GM19035 (cell line): ENCODE measurements around the gene GET4.

Experiments
- ATAC-seq: cut with Tn5 transposase; IDR thresholded peaks from one replicate; pipeline ENCODE4 v1.9.1; 2021; ENCODE audit not compliant: unreplicated experiment

Gene GET4

GRCh38 chr7:945147-945555 is 68.8 kb downstream of the GET4 start:
- no peak for ATAC-seq

DNA sequence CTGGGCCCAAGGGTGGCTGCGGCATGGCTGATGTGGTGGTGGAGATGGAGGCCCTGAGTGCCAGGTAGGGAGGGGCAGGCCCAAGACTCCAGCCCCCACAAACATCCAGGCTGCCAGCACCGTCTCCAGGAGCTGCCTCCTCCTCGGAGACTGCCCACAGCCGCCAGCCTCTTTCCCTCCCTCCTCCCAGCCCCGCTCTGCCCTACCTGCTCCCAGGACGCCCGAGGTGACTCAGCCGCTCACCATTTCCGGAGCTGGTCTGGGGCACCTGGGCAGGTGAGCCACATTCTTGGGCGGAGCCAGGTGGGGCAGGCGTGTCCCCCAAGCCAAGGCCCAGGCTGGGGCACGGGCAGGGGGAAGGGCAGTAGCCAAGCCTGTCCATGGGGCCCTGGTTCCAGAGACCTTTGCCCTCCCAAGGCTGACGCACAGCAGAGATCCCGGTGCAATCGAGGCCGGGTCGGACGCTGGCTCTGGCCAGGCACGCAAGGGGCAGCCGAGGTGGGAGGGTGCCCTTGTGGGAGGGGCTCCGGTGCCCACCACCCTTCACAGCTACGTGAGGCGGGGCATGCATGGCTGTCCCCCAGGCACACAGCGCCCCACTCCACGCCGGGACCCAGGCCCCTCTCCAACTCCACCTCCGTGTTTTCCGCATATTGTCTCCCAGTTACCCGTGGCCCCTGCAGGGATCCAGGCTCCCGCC is 69.4 kb downstream of the GET4 start:
- no peak for ATAC-seq
